ENCODE results near the gene C1orf53. TPM values are rescaled to one million over a fixed set of nuclear protein-coding genes. Genes with fewer than 3 reads are reported as not detected.
A peak's percentile ranks its signal among the peaks of the same experiment; 100 is the strongest.

C1orf53 gene
- total and polyA plus RNA-seq, 2 donors (not counting 1 experiment from before 2014, with no cell fraction given) = 0.24 TPM; not detected in 1

DNA sequence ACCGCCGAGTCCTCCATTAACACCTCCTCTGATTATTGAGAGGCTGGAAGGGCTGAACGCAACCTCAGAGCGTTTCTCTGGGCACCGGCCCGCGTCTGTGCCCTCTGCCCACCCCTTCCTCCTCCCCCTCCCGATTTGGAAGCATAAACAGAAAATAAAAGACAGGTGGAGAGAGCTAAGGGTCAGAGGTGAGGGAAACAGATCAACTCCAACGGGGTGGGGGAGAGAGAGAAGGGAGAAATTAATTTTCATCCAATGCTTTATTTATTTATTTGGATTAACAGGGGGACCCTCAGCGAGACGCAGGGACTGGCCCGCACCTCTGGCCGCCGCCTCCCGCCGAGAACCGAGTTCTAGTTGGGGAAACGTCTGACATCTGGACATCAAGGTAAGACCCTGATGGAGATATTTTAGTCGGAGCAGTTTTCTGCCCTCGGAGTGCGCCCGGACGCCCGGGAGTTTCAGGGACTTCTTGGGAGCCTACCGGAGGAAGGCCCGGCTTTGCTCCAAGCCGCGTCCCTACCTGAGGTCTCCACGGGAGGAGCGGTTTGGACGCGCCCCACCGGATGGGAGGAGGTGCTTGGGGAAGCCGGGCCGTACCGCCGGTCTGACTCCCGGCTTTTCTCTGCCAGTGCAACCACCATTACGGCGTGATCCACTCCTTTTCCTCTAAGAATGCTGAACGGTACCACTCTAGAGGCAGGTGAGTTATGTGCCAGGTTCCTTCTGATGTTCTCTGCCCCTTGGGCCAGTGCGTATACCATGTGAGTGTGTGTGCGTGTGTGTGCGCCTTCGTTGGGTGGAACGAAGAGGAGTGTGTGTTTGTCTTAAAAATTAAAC lies 9.6 kb downstream of the C1orf53 start:
- POLR2A ChIA-PET = no interaction called here
- peak overlapping the region; percentile 38 for H2AFZ ChIP-seq (ENCODE audit: insufficient read depth, low read depth, low read length, poor library complexity, severe bottlenecking)
- CTCF ChIA-PET = interaction anchor here (3.0 to 3.1 kb wide), 2 partner anchors 11 to 12 kb away, joined by 13 to 17 read pairs; no protein-coding TSS in a partner anchor

More for the DNA sequence above, 9.6 kb downstream of the C1orf53 start:
- no peaks in the 10 kb centered on the region for H3K79me2 ChIP-seq (ENCODE audit: control insufficient read depth, insufficient read depth, low read length)
- H3K9me3 Mint-ChIP-seq (ENCODE audit: insufficient read depth) = no peaks in the 10 kb centered on the region
- intact Hi-C loops (cut with micrococcal nuclease) = no loop called here
- H3K27ac ChIP-seq (ENCODE audit: low read length in 2 of 2) = no peak overlapping the region
- peak overlapping the region; percentile 62 for H3K4me2 ChIP-seq (replicated peaks; ENCODE audit: low read depth, low read length, poor library complexity, severe bottlenecking)
- peaks cover 6 to 98% (median 93%) of the 10 kb centered on the region in 4 experiments for H3K27me3 ChIP-seq (replicated peaks in 1 of 4; ENCODE audit: control extremely low read depth in 1 of 4, control insufficient read depth in 3 of 4, insufficient read depth in 4 of 4, low read length in 3 of 4)
- H3K4me3 Mint-ChIP-seq = peak overlapping the region; percentile 84
- H3K36me3 ChIP-seq (replicated peaks in 1 of 2; ENCODE audit: control extremely low read depth in 1 of 2, control insufficient read depth in 1 of 2, extremely low read depth in 1 of 2, insufficient read depth in 2 of 2, low read length in 1 of 2) = no peaks in the 10 kb centered on the region
- peak overlapping the region; percentile 25 for H3K9ac ChIP-seq (ENCODE audit: low read length)
- peak overlapping the region; percentile 80 for H3K27ac Mint-ChIP-seq
- no peaks in the 10 kb centered on the region for H4K20me1 ChIP-seq (ENCODE audit: control insufficient read depth, insufficient read depth, low read length, poor library complexity, severe bottlenecking)
- TF ChIP-seq, protein P1, sequence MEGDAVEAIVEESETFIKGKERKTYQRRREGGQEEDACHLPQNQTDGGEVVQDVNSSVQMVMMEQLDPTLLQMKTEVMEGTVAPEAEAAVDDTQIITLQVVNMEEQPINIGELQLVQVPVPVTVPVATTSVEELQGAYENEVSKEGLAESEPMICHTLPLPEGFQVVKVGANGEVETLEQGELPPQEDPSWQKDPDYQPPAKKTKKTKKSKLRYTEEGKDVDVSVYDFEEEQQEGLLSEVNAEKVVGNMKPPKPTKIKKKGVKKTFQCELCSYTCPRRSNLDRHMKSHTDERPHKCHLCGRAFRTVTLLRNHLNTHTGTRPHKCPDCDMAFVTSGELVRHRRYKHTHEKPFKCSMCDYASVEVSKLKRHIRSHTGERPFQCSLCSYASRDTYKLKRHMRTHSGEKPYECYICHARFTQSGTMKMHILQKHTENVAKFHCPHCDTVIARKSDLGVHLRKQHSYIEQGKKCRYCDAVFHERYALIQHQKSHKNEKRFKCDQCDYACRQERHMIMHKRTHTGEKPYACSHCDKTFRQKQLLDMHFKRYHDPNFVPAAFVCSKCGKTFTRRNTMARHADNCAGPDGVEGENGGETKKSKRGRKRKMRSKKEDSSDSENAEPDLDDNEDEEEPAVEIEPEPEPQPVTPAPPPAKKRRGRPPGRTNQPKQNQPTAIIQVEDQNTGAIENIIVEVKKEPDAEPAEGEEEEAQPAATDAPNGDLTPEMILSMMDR (IDR thresholded peaks at IDR 0.05) = no peak
- TF ChIP-seq EZH2 (IDR thresholded peaks at IDR 0.05; ENCODE audit: borderline replicate concordance, insufficient read depth, low read depth, low read length, poor library complexity, severe bottlenecking) = no peak
- DNase-seq (peak; percentile 55), ATAC-seq (ENCODE audit: low read depth) (no peak)
- WGBS (ENCODE audit: insufficient coverage) = 4% methylated on average over 21 of the region's 46 CpGs
- peaks cover 72 to 82% of the 10 kb centered on the region in 2 donors for H3K4me1 ChIP-seq (ENCODE audit: control insufficient read depth in 2 of 2, insufficient read depth in 2 of 2, low read length in 2 of 2)
- peaks cover 86% of the 10 kb centered on the region for H3K27me3 Mint-ChIP-seq
- H3K4me1 Mint-ChIP-seq = peaks cover 70% of the 10 kb centered on the region
- H3K4me3 ChIP-seq (ENCODE audit: control extremely low read depth in 1 of 5, extremely low read depth in 1 of 5, insufficient read depth in 1 of 5, low read depth in 2 of 5, low read length in 4 of 5) = peak overlapping the region in 4 of 5 experiments; percentile 1 to 27 (median 12)
- H3K9me3 ChIP-seq (ENCODE audit: control extremely low read depth in 1 of 3, control insufficient read depth in 2 of 3, insufficient read depth in 1 of 3, low read length in 2 of 3) = peaks cover 0 to 63% (median 5%) of the 10 kb centered on the region in 3 donors

Measured in B cell (primary cell).